Mesothelial cell of epicardium (in vitro differentiated cells): ENCODE results near the gene PLEKHD1. TPM values are rescaled to one million over a fixed set of nuclear protein-coding genes. Genes with fewer than 3 reads are reported as not detected.

Experiments used
- DNase-seq, 2 experiments: peaks; one replicate each; pipeline ENCODE4 v3.0.0; 2021; ENCODE audit warnings: low spot score in 2 of 2; ENCODE audit not compliant: unreplicated experiment in 2 of 2
- H3K27ac Mint-ChIP-seq: 2 replicates; pipeline ENCODE4 v1.8.0; 2021; ENCODE audit warnings: mixed read lengths
- H3K27me3 Mint-ChIP-seq: 2 replicates; pipeline ENCODE4 v1.8.0; 2021; ENCODE audit warnings: low read depth, mixed read lengths
- H3K36me3 Mint-ChIP-seq: 2 replicates; pipeline ENCODE4 v1.8.0; 2021; ENCODE audit warnings: mixed read lengths
- H3K4me1 Mint-ChIP-seq: 2 replicates; pipeline ENCODE4 v1.8.0; 2021; ENCODE audit warnings: mixed read lengths
- H3K4me3 Mint-ChIP-seq: 2 replicates; pipeline ENCODE4 v1.8.0; 2021; ENCODE audit warnings: mild to moderate bottlenecking, moderate library complexity, mixed read lengths
- H3K9me3 Mint-ChIP-seq: 2 replicates; pipeline ENCODE4 v1.8.0; 2021; ENCODE audit warnings: mixed read lengths
- total RNA-seq: library from RNA; stranded (reverse); gene quantifications from 3 replicates; pipeline ENCODE4 v1.2.1, GENCODE V29; 2021
- TF ChIP-seq, protein P1 (sequence below): fragments of 200-600 bp; sonication (generic); IDR thresholded peaks from one replicate; pipeline ENCODE4 v1.5.0; 2021; ENCODE audit warnings: antibody characterized with exemption; ENCODE audit not compliant: unreplicated experiment

PLEKHD1 gene
- total RNA-seq, 1 donor from 2014 or later: 0.20 TPM

DNA sequence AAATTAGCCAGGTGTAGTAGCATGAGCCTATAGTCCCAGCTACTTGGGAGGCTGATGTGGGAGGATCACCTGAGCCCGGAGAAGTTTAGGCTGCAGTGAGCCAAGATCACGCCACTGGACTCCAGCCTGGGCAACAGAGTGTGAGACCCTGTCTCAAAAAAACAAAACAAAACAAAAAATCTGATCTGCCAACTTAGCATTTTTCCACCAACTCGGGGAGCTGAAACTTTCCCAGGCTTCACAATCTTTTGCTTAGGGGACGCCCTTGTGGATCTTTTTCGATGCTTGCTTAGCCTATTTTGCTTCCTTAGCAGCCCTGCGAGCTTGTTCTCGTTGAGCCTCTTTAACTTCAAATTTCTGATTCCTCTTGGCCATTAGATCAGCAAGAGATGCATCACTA is 76.3 kb downstream of the PLEKHD1 start:
- Mint-ChIP-seq H3K27me3 (peaks cover 48% of the 10 kb centered on the region), H3K4me1 (peaks cover 4% of the 10 kb centered on the region), H3K9me3 (no peaks in the 10 kb centered on the region), H3K36me3 (no peaks in the 10 kb centered on the region), H3K4me3 (no peak overlapping the region), H3K27ac (no peak overlapping the region)
- no peak for DNase-seq
- TF ChIP-seq, protein P1, sequence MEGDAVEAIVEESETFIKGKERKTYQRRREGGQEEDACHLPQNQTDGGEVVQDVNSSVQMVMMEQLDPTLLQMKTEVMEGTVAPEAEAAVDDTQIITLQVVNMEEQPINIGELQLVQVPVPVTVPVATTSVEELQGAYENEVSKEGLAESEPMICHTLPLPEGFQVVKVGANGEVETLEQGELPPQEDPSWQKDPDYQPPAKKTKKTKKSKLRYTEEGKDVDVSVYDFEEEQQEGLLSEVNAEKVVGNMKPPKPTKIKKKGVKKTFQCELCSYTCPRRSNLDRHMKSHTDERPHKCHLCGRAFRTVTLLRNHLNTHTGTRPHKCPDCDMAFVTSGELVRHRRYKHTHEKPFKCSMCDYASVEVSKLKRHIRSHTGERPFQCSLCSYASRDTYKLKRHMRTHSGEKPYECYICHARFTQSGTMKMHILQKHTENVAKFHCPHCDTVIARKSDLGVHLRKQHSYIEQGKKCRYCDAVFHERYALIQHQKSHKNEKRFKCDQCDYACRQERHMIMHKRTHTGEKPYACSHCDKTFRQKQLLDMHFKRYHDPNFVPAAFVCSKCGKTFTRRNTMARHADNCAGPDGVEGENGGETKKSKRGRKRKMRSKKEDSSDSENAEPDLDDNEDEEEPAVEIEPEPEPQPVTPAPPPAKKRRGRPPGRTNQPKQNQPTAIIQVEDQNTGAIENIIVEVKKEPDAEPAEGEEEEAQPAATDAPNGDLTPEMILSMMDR: no peak

DNA sequence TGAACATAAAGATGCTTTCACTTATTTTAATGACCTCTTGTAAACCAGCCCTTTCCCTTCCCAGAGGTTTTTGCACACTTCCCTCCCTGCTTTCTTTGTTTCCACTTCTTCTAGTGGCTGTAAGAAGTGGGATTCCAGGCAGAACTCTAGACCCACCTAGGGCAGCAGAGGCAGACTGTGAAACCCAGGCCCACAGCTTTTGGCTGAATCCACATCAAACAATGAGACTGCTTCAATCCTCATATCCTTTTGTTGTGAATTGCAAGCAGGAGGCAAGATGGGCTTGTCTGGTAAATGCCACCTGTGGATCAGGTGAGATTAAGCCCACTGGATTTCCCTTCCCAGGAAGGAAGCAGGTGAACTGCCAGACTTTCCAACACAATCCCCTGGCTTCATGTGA is 77.4 kb downstream of the PLEKHD1 start:
- Mint-ChIP-seq H3K27me3 (peaks cover 59% of the 10 kb centered on the region), H3K9me3 (no peaks in the 10 kb centered on the region), H3K4me1 (peaks cover 4% of the 10 kb centered on the region), H3K4me3 (no peak overlapping the region), H3K36me3 (no peaks in the 10 kb centered on the region), H3K27ac (no peak overlapping the region)
- TF ChIP-seq, protein P1: no peak
- DNase-seq: no peak

DNA sequence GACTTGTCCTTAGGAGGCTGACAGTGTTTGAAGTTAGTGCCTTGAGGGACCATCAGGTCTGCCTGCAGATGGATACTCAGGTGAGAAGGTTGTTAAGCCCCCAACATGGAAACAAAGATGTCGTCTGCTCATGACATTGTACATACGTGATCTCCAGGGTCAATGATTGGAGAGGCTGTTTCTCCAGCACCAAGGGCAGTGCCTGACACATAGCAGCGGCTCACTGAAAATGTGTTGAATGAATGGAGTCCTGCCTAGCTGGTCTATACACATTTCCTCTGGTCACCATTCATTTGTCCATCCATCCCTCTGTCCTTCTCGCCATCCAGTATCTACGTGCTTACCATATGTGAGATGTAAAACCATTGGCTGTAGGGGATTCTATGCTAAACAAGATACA is 83.0 kb downstream of the PLEKHD1 start:
- Mint-ChIP-seq H3K27me3 (peaks cover 64% of the 10 kb centered on the region), H3K9me3 (no peaks in the 10 kb centered on the region)

DNA sequence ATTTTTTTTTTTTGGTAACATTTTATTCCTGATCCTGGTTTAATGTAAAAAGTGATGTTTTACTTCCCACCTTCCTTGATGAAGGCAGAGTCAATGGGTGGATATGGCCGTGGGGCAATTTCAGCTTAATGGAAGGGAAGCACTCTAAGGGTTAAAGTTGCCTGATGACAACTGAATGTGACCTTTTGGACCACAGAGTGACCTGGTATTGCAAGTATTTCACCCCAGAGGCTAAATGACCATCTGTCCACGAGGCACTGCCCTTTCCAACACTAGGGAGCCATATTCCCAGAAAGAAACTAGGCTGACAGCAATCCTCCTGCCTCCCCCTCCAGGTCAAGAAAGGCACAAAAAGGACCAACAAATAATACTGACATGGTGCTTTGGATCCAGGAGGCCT is 85.3 kb downstream of the PLEKHD1 start:
- TF ChIP-seq, protein P1: no peak
- no peaks in the 10 kb centered on the region for H3K36me3 Mint-ChIP-seq
- no peak overlapping the region for H3K27ac Mint-ChIP-seq
- peaks cover 55% of the 10 kb centered on the region for H3K27me3 Mint-ChIP-seq
- H3K4me3 Mint-ChIP-seq: no peak overlapping the region
- no peak for DNase-seq
- H3K4me1 Mint-ChIP-seq: peaks cover 9% of the 10 kb centered on the region
- H3K9me3 Mint-ChIP-seq: no peaks in the 10 kb centered on the region

More for the DNA sequence above, 83.0 kb downstream of the PLEKHD1 start:
- DNase-seq: no peak
- Mint-ChIP-seq H3K36me3 (no peaks in the 10 kb centered on the region), H3K4me1 (no peaks in the 10 kb centered on the region), H3K27ac (no peak overlapping the region), H3K4me3 (no peak overlapping the region)
- TF ChIP-seq, protein P1: no peak

DNA sequence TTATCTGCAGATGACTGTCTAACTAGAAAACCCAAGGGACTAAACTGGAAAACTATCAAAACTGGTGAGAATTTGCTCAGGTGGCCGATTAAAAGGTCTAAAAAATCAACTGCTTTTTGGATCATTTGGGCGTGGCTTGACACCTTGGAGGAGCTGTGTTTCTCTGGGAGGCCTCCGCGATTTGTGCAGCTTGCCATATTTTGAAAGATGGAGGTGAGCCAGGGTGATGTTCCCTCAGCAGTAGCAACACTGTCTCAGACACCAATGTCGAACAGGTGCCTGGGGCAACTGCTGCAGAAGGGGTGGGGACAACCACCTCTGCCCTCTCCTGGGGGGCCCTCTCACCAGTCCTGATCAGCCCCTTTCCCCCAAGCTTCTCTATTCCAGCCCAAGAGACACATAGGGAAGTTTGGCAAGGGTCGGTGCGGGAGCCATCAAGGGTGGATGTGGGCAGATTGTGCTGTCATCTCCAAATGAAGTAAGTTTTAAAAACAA is 86.4 kb downstream of the PLEKHD1 start:
- no peaks in the 10 kb centered on the region for H3K36me3 Mint-ChIP-seq
- no peak overlapping the region for H3K27ac Mint-ChIP-seq
- peaks cover 9% of the 10 kb centered on the region for H3K4me1 Mint-ChIP-seq
- H3K9me3 Mint-ChIP-seq: no peaks in the 10 kb centered on the region
- TF ChIP-seq, protein P1: no peak
- no peak for DNase-seq
- H3K4me3 Mint-ChIP-seq: no peak overlapping the region
- H3K27me3 Mint-ChIP-seq: peaks cover 52% of the 10 kb centered on the region

DNA sequence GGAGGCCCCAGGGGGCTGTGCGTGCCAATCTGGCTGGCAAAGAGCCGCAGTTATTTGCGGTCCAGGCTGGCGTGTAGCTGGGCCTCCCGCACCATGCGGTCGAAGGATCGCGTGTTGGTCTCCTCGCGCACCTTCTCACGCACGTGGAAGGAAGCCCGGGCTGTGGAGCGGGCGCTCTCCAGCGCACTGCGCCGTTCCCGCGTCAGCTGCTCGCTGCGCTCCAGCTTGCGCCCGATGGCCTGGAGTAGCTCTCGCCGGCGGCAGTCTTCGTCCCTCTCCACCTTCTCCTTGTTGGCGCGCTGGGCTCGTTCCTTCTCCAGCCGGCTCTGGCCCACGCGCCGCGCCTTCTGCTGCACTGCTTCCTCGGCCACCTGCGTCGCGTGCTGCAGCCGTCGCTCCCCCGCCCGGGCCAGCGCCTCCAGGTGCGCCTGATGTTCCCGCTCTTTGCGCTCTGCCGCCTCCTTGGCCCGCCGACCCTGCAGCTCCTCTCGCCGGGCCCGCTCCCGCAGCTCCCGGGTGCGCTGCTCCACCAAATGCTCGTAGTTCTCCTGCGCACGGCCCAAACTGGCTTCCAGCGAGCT is 87.0 kb downstream of the PLEKHD1 start:
- TF ChIP-seq, protein P1: no peak
- H3K4me3 Mint-ChIP-seq: no peak overlapping the region

More for the DNA sequence above, 87.0 kb downstream of the PLEKHD1 start:
- Mint-ChIP-seq H3K27me3 (peaks cover 52% of the 10 kb centered on the region), H3K27ac (no peak overlapping the region), H3K36me3 (no peaks in the 10 kb centered on the region), H3K9me3 (no peaks in the 10 kb centered on the region), H3K4me1 (peaks cover 9% of the 10 kb centered on the region)
- DNase-seq: no peak
